Osteocyte (in vitro differentiated cells): ENCODE results near the gene ARHGAP11A. TPM values are rescaled to one million over a fixed set of nuclear protein-coding genes. Genes with fewer than 3 reads are reported as not detected.

ENCODE experiments used
- DNase-seq: peaks from one replicate; pipeline ENCODE4 v3.0.0; 2021; ENCODE audit warnings: mixed read lengths; ENCODE audit not compliant: unreplicated experiment; ENCODE audit errors: extremely low spot score
- H3K27ac Mint-ChIP-seq: one replicate; pipeline ENCODE4 v1.8.0; 2021; ENCODE audit warnings: mild to moderate bottlenecking, mixed read lengths; ENCODE audit not compliant: unreplicated experiment
- H3K27me3 Mint-ChIP-seq: one replicate; pipeline ENCODE4 v1.8.0; 2021; ENCODE audit warnings: mixed read lengths; ENCODE audit not compliant: unreplicated experiment
- H3K36me3 Mint-ChIP-seq: one replicate; pipeline ENCODE4 v1.8.0; 2021; ENCODE audit warnings: mixed read lengths; ENCODE audit not compliant: unreplicated experiment
- H3K4me1 Mint-ChIP-seq: one replicate; pipeline ENCODE4 v1.8.0; 2021; ENCODE audit warnings: mixed read lengths; ENCODE audit not compliant: unreplicated experiment
- H3K4me3 Mint-ChIP-seq: one replicate; pipeline ENCODE4 v1.8.0; 2021; ENCODE audit warnings: mild to moderate bottlenecking, moderate library complexity, mixed read lengths; ENCODE audit not compliant: unreplicated experiment
- H3K9me3 Mint-ChIP-seq: one replicate; pipeline ENCODE4 v1.8.0; 2021; ENCODE audit warnings: mixed read lengths; ENCODE audit not compliant: unreplicated experiment
- CTCF ChIP-seq: fragments of 200-600 bp; sonication (generic); IDR thresholded peaks from 2 replicates; pipeline ENCODE4 v1.5.0; 2021; ENCODE audit warnings: antibody characterized with exemption, mild to moderate bottlenecking, moderate library complexity
- total RNA-seq: library from RNA; stranded (reverse); gene quantifications from 2 replicates; pipeline ENCODE4 v1.2.1, GENCODE V29; 2021

The ARHGAP11A gene
- total RNA-seq, 1 donor from 2014 or later: 17.6 TPM

- DNase-seq: no peak
- no peaks in the 10 kb centered on the region for H3K36me3 Mint-ChIP-seq
- no peak overlapping the region for H3K4me3 Mint-ChIP-seq
- TF ChIP-seq CTCF: no peak
- H3K4me1 Mint-ChIP-seq: peaks cover 21% of the 10 kb centered on the region
- no peaks in the 10 kb centered on the region for H3K27me3 Mint-ChIP-seq
- H3K9me3 Mint-ChIP-seq: no peaks in the 10 kb centered on the region
- H3K27ac Mint-ChIP-seq: no peak overlapping the region
Measured at GRCh38 chr15:32685576-32685975, 70.3 kb downstream of the ARHGAP11A start.

- peaks cover 25% of the 10 kb centered on the region for H3K4me1 Mint-ChIP-seq
- no peak for TF ChIP-seq CTCF
- DNase-seq: no peak
- H3K36me3 Mint-ChIP-seq: no peaks in the 10 kb centered on the region
- H3K4me3 Mint-ChIP-seq: no peak overlapping the region
- H3K27me3 Mint-ChIP-seq: no peaks in the 10 kb centered on the region
- no peak overlapping the region for H3K27ac Mint-ChIP-seq
- no peaks in the 10 kb centered on the region for H3K9me3 Mint-ChIP-seq
Measured at GRCh38 chr15:32687556-32687955, 72.3 kb downstream of the ARHGAP11A start.

- peaks cover 18% of the 10 kb centered on the region for H3K4me1 Mint-ChIP-seq
- H3K27me3 Mint-ChIP-seq: no peaks in the 10 kb centered on the region
- H3K4me3 Mint-ChIP-seq: no peak overlapping the region
- H3K36me3 Mint-ChIP-seq: no peaks in the 10 kb centered on the region
- H3K27ac Mint-ChIP-seq: no peak overlapping the region
- DNase-seq: no peak
- H3K9me3 Mint-ChIP-seq: no peaks in the 10 kb centered on the region
- TF ChIP-seq CTCF: no peak
Measured at GRCh38 chr15:32688151-32688639, 72.9 kb downstream of the ARHGAP11A start.

Other genes starting within 250 kb of the ARHGAP11A start
- 0.75 and 1.7 TPM in 2 replicates for gene GOLGA8K, start 212.2 kb upstream of the ARHGAP11A start, total RNA-seq
- gene GOLGA8O, start 159.9 kb upstream of the ARHGAP11A start, total RNA-seq: 2.4 and 2.5 TPM in 2 replicates
- gene GOLGA8N, start 22.0 kb upstream of the ARHGAP11A start, total RNA-seq: 7.9 and 9.2 TPM in 2 replicates
- 0.52 and 0.54 TPM in 2 replicates for gene SCG5, start 26.2 kb downstream of the ARHGAP11A start, total RNA-seq
- 252 and 294 TPM in 2 replicates for gene GREM1, start 102.5 kb downstream of the ARHGAP11A start, total RNA-seq